ENCODE results near the gene C1orf50.
A peak's percentile ranks its signal among the peaks of the same experiment; 100 is the strongest.

Gene C1orf50

DNA sequence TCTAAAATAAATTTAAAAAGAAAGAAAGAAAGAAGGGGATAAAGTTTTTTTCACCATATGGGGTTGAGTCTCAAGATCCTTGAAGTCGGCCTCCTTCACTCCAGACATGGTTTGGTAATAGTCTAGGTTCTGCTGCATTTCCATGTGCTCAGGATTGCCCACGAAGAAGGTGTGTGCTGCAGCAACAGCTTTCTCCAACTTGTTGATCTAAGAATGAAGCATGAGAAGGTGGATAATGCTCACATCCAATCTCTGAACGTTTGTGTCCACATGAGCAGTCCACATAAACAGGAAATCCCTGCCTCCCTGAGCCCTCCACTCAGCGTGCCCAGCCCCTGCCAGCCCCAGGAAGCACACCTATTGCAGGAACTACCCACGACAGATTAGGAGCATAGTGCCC, 4.8 kb upstream of the C1orf50 start:
- ChIA-PET POLR2A (interaction anchor here (0.6 to 1.1 kb wide), 2 partner anchors 84 to 377 kb away, joined by 3 to 4 read pairs; partner anchors contain the start of gene ZNF691), CTCF (no interaction called here)
- DNase-seq (ENCODE audit: extremely low spot score) = no peak
- TF ChIP-seq ARNT (IDR thresholded peaks at IDR 0.05) (no peak), TARDBP (IDR thresholded peaks at IDR 0.05) (no peak), FOXK2 (IDR thresholded peaks at IDR 0.05) (no peak), ELF4 (IDR thresholded peaks at IDR 0.05) (no peak), LEF1 (IDR thresholded peaks at IDR 0.05; ENCODE audit: borderline replicate concordance) (no peak), FOXM1 (IDR thresholded peaks at IDR 0.05; ENCODE audit: borderline replicate concordance) (no peak), HDGF (IDR thresholded peaks at IDR 0.05; ENCODE audit: borderline replicate concordance) (no peak), ZNF384 (IDR thresholded peaks at IDR 0.05) (no peak)

DNA sequence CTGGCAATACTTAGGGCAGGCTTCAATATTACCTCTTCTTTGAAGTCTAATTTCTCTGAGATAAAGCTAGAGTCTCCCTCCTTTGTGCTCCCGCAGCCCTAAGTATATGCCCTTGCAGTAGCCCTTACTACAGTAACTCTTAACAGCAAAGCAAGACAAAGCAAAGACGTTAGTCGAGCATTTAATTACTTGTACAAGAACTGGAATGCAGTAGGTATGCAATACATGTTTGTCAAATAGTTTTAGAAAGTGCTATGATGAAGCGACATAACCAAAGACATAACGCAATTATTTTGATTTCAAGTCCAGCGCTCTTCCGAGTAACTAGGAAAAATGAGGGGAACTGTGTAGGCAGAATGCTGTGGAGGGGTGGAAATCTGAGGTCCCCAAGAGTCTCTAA, 1.8 kb upstream of the C1orf50 start:
- DNase-seq (ENCODE audit: extremely low spot score) = no peak
- TF ChIP-seq FOXA1 (IDR thresholded peaks at IDR 0.05) (no peak), L3MBTL2 (conservative IDR thresholded peaks at IDR 0.05) (no peak), TARDBP (IDR thresholded peaks at IDR 0.05) (no peak), ELF4 (IDR thresholded peaks at IDR 0.05) (no peak), FOXK2 (IDR thresholded peaks at IDR 0.05) (no peak), ZNF384 (IDR thresholded peaks at IDR 0.05) (no peak), SUZ12 (IDR thresholded peaks at IDR 0.05) (no peak)
- CTCF ChIA-PET = interaction anchor here (0.9 to 2.9 kb wide), 6 partner anchors 8 to 189 kb away, joined by 3 to 18 read pairs (median 5); partner anchors contain the start of gene YBX1
- POLR2A ChIA-PET = interaction anchor here (0.9 to 3.7 kb wide), 14 partner anchors 10 to 308 kb away, joined by 3 to 44 read pairs (median 8); partner anchors contain the start of genes ERMAP, PPIH, SVBP and YBX1

DNA sequence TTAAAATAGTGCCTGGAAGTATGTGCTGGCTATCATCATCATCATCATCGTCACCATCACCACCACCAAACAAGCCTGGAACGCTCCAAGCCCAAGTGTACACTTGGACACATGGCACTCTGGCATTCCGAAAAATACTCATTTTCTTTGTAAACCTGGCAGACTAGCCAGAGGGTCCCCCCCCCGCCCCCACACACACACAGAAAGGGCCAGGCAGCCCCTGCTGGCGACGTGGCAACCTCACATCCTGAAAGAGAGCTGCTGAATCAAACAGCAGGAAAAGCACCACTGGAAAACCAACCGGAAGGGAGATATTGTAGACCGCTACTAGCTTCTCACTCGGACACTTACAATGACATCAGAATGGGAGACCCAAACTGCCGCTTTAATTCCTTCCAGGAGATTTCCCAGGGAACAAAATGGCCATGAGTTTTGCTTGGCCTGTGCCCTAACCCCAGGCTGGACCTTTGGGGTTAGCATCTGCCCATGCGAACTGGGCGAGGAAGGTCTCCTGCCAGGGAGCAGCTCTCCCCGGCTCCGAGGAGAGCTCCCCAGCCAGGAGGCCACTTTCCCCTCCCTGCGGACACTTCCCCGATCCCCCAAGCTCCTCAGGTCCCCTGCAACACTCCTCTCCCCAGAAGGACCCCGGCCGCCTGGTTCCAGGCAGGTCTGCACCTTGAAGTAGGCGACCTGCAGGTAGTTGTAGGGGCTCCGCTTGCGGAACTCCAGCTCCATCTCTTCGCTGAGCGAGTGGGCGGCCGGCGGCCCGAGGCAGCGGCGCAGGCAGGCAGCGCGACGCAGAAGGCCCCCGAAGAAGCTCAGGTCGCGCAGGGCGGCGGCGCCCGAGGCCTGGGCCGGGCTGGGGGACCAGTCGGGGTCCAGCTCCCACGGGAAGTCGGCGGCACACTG, 963 bp upstream of the C1orf50 start:
- DNase-seq (ENCODE audit: extremely low spot score) = peak; percentile 66
- CTCF ChIA-PET = interaction anchor here (0.6 to 2.9 kb wide), 16 partner anchors 9 to 619 kb away, joined by 3 to 18 read pairs (median 4); partner anchors contain the start of gene YBX1
- POLR2A ChIA-PET = interaction anchor here (0.6 to 3.7 kb wide), 51 partner anchors 8 to 884 kb away, joined by 3 to 44 read pairs (median 4); partner anchors contain the start of genes CCDC30, CFAP57, CLDN19 and EBNA1BP2
- TF ChIP-seq FOXM1 (IDR thresholded peaks at IDR 0.05; ENCODE audit: borderline replicate concordance) (peak; percentile 86), ARNT (IDR thresholded peaks at IDR 0.05) (no peak)

DNA sequence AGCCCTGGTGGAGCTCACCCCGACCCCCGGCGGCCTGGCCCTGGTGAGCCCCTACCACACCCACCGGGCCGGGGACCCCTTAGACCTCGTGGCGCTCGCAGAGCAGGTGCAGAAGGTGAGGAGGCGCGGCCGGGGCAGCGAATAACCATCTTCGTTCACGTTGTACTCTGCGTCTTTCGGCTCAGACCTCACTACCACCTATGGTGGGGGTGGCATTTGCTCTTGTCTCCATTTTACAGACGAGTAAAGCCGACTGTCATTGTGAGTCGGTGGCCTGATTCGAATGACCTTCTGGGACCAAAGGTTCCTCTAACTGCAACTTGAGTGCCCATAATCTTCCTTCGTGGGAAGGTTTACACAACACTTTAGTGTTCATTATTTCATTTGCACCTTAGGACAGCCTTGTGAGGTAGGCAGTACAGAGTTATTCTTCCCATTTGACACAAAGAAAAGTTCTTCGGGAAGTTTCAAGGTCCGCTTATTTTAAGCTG, 506 bp downstream of the C1orf50 start:
- no peak for DNase-seq (ENCODE audit: extremely low spot score)
- TF ChIP-seq FOXA1 (IDR thresholded peaks at IDR 0.05) = no peak
- TF ChIP-seq SP1 (IDR thresholded peaks at IDR 0.05) = no peak
- no peak for TF ChIP-seq SUZ12 (IDR thresholded peaks at IDR 0.05)
- TF ChIP-seq, protein P1, sequence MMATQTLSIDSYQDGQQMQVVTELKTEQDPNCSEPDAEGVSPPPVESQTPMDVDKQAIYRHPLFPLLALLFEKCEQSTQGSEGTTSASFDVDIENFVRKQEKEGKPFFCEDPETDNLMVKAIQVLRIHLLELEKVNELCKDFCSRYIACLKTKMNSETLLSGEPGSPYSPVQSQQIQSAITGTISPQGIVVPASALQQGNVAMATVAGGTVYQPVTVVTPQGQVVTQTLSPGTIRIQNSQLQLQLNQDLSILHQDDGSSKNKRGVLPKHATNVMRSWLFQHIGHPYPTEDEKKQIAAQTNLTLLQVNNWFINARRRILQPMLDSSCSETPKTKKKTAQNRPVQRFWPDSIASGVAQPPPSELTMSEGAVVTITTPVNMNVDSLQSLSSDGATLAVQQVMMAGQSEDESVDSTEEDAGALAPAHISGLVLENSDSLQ (IDR thresholded peaks at IDR 0.05) = no peak
- no peak for TF ChIP-seq FOXM1 (IDR thresholded peaks at IDR 0.05; ENCODE audit: borderline replicate concordance)
- TF ChIP-seq ARNT (IDR thresholded peaks at IDR 0.05) = no peak
- TF ChIP-seq HDGF (IDR thresholded peaks at IDR 0.05; ENCODE audit: borderline replicate concordance) = no peak
- TF ChIP-seq BHLHE40 (IDR thresholded peaks at IDR 0.05; ENCODE audit: borderline replicate concordance) = no peak
- TF ChIP-seq L3MBTL2 (conservative IDR thresholded peaks at IDR 0.05) = peak; percentile 39; the same call in 1 of the 2 replicates
- CTCF ChIA-PET = interaction anchor here (1.5 to 2.9 kb wide), 4 partner anchors 10 to 306 kb away, joined by 7 to 18 read pairs (median 10); no protein-coding TSS in a partner anchor
- POLR2A ChIA-PET = interaction anchor here (0.8 to 3.7 kb wide), 28 partner anchors 10 to 763 kb away, joined by 3 to 44 read pairs (median 4); partner anchors contain the start of genes CCDC30, CFAP57, CLDN19 and EBNA1BP2

DNA sequence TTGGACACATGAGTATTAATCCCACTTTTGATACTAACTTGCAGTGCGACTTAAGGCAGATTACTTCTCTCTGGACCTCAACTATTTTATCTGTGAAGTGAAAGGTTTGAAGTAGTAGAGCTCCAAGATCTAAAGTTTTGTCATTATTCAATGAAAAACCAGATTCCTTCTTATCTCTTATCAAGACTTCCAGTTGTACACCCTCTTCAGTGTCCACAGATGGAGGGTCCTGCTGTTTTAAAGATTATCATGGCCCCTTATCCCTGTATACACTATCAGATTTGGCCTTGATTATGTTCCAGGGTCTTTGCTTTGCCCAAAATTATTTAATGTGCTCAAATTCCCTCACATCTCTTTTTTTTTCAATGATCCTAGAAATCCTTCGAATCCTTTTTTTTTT, 1.1 kb downstream of the C1orf50 start:
- TF ChIP-seq ELF4 (IDR thresholded peaks at IDR 0.05) (no peak), HDGF (IDR thresholded peaks at IDR 0.05; ENCODE audit: borderline replicate concordance) (no peak), SUZ12 (IDR thresholded peaks at IDR 0.05) (no peak), FOXA1 (IDR thresholded peaks at IDR 0.05) (no peak), FOXM1 (IDR thresholded peaks at IDR 0.05; ENCODE audit: borderline replicate concordance) (no peak), L3MBTL2 (conservative IDR thresholded peaks at IDR 0.05) (no peak), SP1 (IDR thresholded peaks at IDR 0.05) (no peak), TARDBP (IDR thresholded peaks at IDR 0.05) (no peak), NFRKB (IDR thresholded peaks at IDR 0.05) (no peak), BHLHE40 (IDR thresholded peaks at IDR 0.05; ENCODE audit: borderline replicate concordance) (no peak), ARNT (IDR thresholded peaks at IDR 0.05) (no peak), ZNF384 (IDR thresholded peaks at IDR 0.05) (no peak)
- no peak for DNase-seq (ENCODE audit: extremely low spot score)
- ChIA-PET CTCF (no interaction called here), POLR2A (interaction anchor here (3.1 to 3.7 kb wide), 3 partner anchors 11 to 79 kb away, joined by 22 to 44 read pairs (median 37); partner anchors contain the start of genes ERMAP, SVBP and ZNF691)

DNA sequence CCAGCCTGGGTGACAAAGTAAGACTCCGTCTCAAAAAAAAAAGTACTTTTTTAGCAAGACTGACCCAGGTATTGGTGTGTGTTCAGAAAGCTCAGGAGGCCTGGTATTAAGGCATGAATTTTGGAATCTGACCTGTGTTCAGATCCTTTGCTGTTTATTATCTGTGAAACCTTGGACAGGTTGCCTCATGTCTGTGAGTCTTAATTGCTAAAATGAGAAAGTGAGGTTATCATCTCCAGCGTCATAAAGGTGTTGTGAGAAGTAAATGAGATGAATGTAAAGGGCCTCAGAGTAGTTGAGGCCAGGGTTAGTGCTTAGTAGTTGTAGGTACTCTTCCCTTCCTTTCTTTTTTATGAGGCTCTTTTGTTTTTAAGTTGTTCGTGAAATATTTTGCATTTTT, 2.8 kb downstream of the C1orf50 start:
- ChIA-PET POLR2A (interaction anchor here (1.5 kb wide), 1 partner anchor 76 kb away, joined by 5 read pairs; the partner anchor contains the start of gene ZNF691), CTCF (interaction anchor here (0.6 to 0.8 kb wide), 3 partner anchors 18 to 793 kb away, joined by 3 to 4 read pairs (median 3); no protein-coding TSS in a partner anchor)
- DNase-seq (ENCODE audit: extremely low spot score) = no peak
- TF ChIP-seq, protein P1 (IDR thresholded peaks at IDR 0.05) = no peak

DNA sequence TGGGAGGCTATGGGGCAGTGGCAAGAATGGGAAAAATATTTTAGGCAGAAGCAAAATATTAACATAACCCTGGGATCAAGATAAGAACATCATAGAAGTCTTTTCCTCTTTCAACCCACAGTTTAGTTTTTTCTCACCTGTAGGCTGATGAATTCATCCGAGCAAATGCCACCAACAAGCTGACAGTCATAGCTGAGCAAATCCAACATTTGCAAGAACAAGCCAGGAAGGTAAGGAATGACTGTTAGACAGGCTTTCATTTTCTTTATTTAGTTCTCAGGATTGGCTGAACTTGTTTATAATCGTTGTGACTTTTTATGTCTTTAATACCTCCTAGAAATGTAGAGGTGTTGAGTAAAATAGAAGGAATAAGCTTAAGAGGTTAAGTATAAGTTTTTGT, 6.4 kb downstream of the C1orf50 start:
- ChIA-PET CTCF (no interaction called here), POLR2A (interaction anchor here (0.7 to 1.2 kb wide), 2 partner anchors 73 to 91 kb away, joined by 3 to 4 read pairs; partner anchors contain the start of genes YBX1 and ZNF691)
- TF ChIP-seq SUZ12 (IDR thresholded peaks at IDR 0.05) = no peak
- no peak for TF ChIP-seq TARDBP (IDR thresholded peaks at IDR 0.05)
- no peak for TF ChIP-seq BHLHE40 (IDR thresholded peaks at IDR 0.05; ENCODE audit: borderline replicate concordance)
- no peak for TF ChIP-seq SP1 (IDR thresholded peaks at IDR 0.05)
- no peak for TF ChIP-seq LEF1 (IDR thresholded peaks at IDR 0.05; ENCODE audit: borderline replicate concordance)
- TF ChIP-seq FOXK2 (IDR thresholded peaks at IDR 0.05) = no peak
- TF ChIP-seq, protein P1 (IDR thresholded peaks at IDR 0.05) = no peak
- TF ChIP-seq CTBP1 (IDR thresholded peaks at IDR 0.05; ENCODE audit: borderline replicate concordance) = no peak
- no peak for TF ChIP-seq FOXM1 (IDR thresholded peaks at IDR 0.05; ENCODE audit: borderline replicate concordance)
- TF ChIP-seq ELF4 (IDR thresholded peaks at IDR 0.05) = no peak
- TF ChIP-seq ARNT (IDR thresholded peaks at IDR 0.05) = no peak
- TF ChIP-seq L3MBTL2 (conservative IDR thresholded peaks at IDR 0.05) = no peak
- TF ChIP-seq ZNF384 (IDR thresholded peaks at IDR 0.05) = no peak
- no peak for TF ChIP-seq NFRKB (IDR thresholded peaks at IDR 0.05)
- no peak for TF ChIP-seq HDGF (IDR thresholded peaks at IDR 0.05; ENCODE audit: borderline replicate concordance)
- no peak for TF ChIP-seq FOXA1 (IDR thresholded peaks at IDR 0.05)
- no peak for DNase-seq (ENCODE audit: extremely low spot score)

Data from HEK293T (cell line).